Mucosa of descending colon (tissue), 3 donors: ENCODE data around the gene TMEM182. TPM values are rescaled to one million over a fixed set of nuclear protein-coding genes. Genes with fewer than 3 reads are reported as not detected.
A peak's percentile ranks its signal among the peaks of the same experiment; 100 is the strongest.

Experiments
- ATAC-seq: fragments of 200-7000 bp; cut with Tn5 transposase; one replicate; pipeline ENCODE4 v1.9.1; 2020; ENCODE audit warnings: mild to moderate bottlenecking, moderate library complexity
- DNase-seq, 3 donors: peaks; one replicate each; pipeline ENCODE4 v3.0.0-alpha.2; 2020
- H3K36me3 ChIP-seq: fragments of 200-600 bp; one replicate; pipeline ENCODE4 v1.8.0; 2021; ENCODE audit warnings: low read depth, mild to moderate bottlenecking
- H3K4me1 ChIP-seq: fragments of 200-600 bp; one replicate; pipeline ENCODE4 v1.8.0; 2021; ENCODE audit warnings: low read depth, mild to moderate bottlenecking
- H3K4me3 ChIP-seq: fragments of 200-600 bp; one replicate; pipeline ENCODE4 v1.8.0; 2021; ENCODE audit warnings: mild to moderate bottlenecking
- H3K9me3 ChIP-seq: fragments of 200-600 bp; one replicate; pipeline ENCODE4 v1.8.0; 2021; ENCODE audit warnings: mild to moderate bottlenecking
- intact Hi-C, 2 donors: fragments of 100-400 bp; cut with DNase I in 1 of 2; cut with micrococcal nuclease in 1 of 2; formaldehyde crosslinking; loops; one replicate each; pipeline versions ENCODE4 v1.11.0 to v1.11.1; 2022; cut with DNase I, micrococcal nuclease
- total RNA-seq, 3 donors: library from RNA; stranded (reverse); fragmentation: NEBNext Ultra II Directional in 2 of 3; extraction: Animal tissue kit (Norgen Biotek cat#: 25700) in 2 of 3; gene quantifications; one replicate each; pipeline versions ENCODE4 v1.2.1 to v1.2.4, GENCODE V29; 2021 to 2023
- TF ChIP-seq, protein P1 (sequence below): fragments of 200-600 bp; IDR thresholded peaks from one replicate; pipeline ENCODE4 v1.8.0; 2022; ENCODE audit warnings: antibody characterized with exemption, mild to moderate bottlenecking
- donor health status: DM: no; HTN: no; CAD: no; lungs with moderate emphysema.
- donor health status: DM: no; HTN: no; CAD: no.
- donor health status: DM: no; HTN: yes; CAD: no.

Gene TMEM182
- total RNA-seq, 3 donors from 2014 or later: 3.2 to 4.4 (median 3.4) TPM

DNA sequence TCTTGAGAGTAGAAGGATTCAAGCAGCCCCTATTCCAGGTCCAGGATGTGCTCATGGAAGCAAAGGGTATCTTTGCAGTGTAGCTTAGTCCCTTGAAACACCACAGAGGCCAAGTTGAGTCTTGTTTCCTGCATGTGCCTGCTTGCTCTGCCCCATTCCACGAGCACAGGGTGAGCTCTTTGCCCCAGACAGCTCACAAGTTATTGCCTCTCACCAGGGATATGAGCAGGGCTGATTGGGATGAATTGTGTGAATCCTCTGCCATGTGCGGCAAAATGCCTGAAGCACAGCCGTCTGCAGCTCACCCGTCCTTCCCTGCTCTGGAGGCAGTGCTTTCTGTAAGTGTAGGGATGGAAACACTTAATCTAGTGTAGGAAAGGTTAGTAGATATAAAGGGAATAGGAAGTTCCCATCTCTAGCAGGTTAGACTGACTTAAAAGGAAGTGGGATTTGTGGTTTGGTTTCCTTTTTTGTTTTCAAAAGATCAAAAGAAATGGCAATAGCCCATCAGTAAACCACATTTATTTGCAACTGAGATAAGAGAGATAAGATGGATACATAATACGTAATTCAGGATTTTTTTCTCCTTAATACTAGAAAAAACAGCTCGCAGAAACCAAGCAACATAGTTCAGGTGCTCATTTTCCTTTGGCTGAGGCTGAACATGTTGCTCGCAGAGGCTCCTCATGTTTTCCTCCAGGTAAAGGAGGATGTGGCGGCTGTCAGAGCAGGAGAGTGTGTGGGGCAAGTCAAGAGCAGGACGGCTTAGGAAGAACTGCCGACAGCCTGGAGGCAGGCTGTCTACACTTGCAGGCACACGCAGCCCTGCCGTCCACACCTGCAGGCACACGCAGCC, 41.4 kb downstream of the TMEM182 start:
- no peaks in the 10 kb centered on the region for H3K36me3 ChIP-seq
- no peaks in the 10 kb centered on the region for H3K4me1 ChIP-seq
- intact Hi-C loops: loop anchor here in 1 of 2 donors (10.0 kb wide), 1 partner anchor 48 kb away; no protein-coding TSS in a partner anchor
- DNase-seq (no peak), ATAC-seq (no peak)
- H3K4me3 ChIP-seq: no peak overlapping the region
- TF ChIP-seq, protein P1, sequence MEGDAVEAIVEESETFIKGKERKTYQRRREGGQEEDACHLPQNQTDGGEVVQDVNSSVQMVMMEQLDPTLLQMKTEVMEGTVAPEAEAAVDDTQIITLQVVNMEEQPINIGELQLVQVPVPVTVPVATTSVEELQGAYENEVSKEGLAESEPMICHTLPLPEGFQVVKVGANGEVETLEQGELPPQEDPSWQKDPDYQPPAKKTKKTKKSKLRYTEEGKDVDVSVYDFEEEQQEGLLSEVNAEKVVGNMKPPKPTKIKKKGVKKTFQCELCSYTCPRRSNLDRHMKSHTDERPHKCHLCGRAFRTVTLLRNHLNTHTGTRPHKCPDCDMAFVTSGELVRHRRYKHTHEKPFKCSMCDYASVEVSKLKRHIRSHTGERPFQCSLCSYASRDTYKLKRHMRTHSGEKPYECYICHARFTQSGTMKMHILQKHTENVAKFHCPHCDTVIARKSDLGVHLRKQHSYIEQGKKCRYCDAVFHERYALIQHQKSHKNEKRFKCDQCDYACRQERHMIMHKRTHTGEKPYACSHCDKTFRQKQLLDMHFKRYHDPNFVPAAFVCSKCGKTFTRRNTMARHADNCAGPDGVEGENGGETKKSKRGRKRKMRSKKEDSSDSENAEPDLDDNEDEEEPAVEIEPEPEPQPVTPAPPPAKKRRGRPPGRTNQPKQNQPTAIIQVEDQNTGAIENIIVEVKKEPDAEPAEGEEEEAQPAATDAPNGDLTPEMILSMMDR: no peak
- peaks cover 33% of the 10 kb centered on the region for H3K9me3 ChIP-seq

DNA sequence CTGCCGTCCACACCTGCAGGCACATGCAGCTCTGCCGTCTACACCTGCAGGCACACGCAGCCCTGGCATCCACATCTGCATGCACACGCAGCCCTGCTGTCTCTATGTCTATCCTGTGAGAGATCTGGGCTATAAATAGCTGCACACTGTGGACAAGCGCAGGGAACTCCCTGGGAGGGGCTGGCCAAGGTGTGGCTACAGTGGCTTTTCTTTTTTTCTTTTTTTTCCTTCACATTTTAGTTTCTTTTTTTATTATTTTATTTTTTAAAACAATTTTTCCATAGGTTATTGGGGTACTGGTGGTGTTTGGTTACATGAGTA, 42.0 kb downstream of the TMEM182 start:
- Histone ChIP-seq H3K4me1 (no peaks in the 10 kb centered on the region), H3K36me3 (no peaks in the 10 kb centered on the region), H3K9me3 (peaks cover 33% of the 10 kb centered on the region), H3K4me3 (no peak overlapping the region)
- DNase-seq (no peak), ATAC-seq (peak; percentile 36)
- intact Hi-C loops: loop anchor here in 1 of 2 donors (10.0 kb wide), 1 partner anchor 49 kb away; no protein-coding TSS in a partner anchor
- TF ChIP-seq, protein P1: no peak

DNA sequence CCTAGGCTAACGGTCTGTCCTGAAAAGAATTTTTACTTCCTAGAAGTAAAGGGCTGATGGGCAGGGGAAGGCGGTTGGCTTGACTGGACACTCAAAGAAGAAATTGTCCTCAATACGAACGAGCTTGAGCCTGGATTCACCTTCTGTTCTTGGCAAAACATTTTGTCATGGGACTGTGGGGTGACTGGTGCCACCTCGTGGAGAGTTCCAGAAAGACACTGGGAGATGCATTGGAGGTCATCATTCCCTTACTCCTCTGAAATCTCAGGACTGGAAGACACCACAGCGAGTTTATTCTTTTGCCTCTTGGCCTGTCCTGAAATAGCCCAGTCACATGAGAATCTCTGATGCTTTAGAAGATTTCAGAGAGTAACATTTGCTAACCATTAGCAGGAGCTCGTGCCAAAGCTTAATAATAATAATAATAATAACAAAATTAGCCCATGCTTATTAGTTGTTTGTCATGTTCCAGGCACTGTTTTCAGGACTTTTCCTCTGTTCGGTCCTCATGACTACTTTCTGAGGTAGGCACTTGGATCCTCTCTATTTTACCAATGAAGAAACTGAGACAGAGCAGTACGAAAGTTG, 44.5 kb downstream of the TMEM182 start:
- no peak overlapping the region for H3K4me3 ChIP-seq
- peaks cover 11% of the 10 kb centered on the region for H3K9me3 ChIP-seq
- intact Hi-C loops: loop anchor here in 1 of 2 donors (10.0 kb wide), 1 partner anchor 52 kb away; no protein-coding TSS in a partner anchor
- DNase-seq: peak in 2 of 3 donors; percentile 72 to 81
- H3K36me3 ChIP-seq: no peaks in the 10 kb centered on the region
- no peaks in the 10 kb centered on the region for H3K4me1 ChIP-seq
- TF ChIP-seq, protein P1: peak; percentile 54
- peak; percentile 83 for ATAC-seq

DNA sequence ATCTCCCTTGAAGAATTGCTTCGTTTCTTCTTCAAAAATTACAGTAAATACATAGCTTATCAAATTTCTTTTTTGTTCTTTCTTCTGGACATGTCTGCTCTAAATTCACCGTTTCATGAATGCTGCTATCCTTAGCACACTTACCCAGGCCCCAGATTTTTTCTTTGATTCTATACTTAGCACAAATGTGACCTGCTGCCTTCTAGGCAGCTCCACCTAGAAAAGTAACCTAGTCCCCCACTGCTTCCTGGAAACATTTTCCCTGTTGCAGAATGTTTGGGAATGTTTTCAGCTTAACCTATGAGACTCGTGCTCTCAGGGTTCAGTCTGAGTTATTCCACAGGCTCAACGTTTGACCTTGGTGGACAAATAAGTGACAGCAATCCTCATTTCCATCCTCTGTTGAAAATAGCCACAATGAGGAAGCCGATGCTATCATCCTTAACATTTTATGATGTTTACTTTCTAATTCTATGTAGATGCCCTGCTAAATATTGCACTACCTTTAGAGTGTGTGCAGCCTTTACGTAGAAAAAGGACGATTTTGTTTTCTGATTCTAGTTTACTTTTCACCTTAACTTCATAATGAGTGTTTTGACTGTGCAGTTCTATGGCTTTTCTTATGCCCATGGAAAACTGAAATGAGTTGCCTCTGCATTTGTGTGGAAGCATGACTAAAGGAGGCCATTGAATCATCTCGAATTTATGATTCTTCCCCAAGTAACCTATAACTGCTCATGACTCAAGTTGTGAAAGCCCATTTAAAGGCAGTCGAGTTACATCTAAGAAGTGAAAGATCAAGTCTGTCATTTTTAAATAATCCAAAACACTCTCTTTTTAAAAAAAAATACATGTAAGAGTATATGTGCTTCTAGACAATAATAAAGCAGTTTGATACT, 47.7 kb downstream of the TMEM182 start:
- TF ChIP-seq, protein P1: no peak
- intact Hi-C loops: loop anchor here in 1 of 2 donors (10.0 kb wide), 1 partner anchor 55 kb away; no protein-coding TSS in a partner anchor
- ATAC-seq (peak; percentile 79), DNase-seq (peak in 1 of 3 donors; percentile 5)
- Histone ChIP-seq H3K4me3 (no peak overlapping the region), H3K4me1 (no peaks in the 10 kb centered on the region), H3K9me3 (no peaks in the 10 kb centered on the region), H3K36me3 (no peaks in the 10 kb centered on the region)

DNA sequence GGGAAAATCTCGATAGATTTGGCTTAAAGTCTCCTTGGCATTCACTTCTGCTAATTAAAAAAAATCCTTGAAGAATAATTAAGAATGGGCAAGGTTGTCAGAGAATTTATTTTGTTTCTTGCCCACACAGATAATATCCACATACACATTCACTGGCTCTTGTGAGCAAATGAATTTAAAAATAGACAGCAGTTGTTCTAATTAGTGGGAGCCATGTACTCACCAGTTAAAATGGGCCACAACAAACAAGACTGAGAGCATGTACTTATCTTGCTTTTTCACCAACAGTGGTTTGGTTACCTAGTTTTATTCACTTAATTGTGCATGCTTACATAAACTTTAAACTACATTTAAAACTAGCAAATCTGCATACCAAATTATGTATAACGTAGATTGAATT, 53.5 kb downstream of the TMEM182 start:
- Histone ChIP-seq H3K4me1 (no peaks in the 10 kb centered on the region), H3K4me3 (no peak overlapping the region), H3K9me3 (no peaks in the 10 kb centered on the region), H3K36me3 (no peaks in the 10 kb centered on the region)
- TF ChIP-seq, protein P1: no peak
- no peak for DNase-seq
- intact Hi-C loops: no loop called here
- ATAC-seq: no peak
